Testis (tissue), 2 donors: Measurements from ENCODE around the gene ARHGEF3.

Experiments
- POLR2A ChIP-seq: fragments of 450-650 bp; IDR thresholded peaks from one replicate; pipeline ENCODE4 v1.6.1; 2017; ENCODE audit warnings: antibody characterized with exemption, mild to moderate bottlenecking, moderate library complexity
- TF ChIP-seq, protein P1 (sequence below), 3 experiments: fragments of 450-650 bp in 2 of 3; fragments of 200-600 bp in 1 of 3; sonication (generic) in 1 of 3; IDR thresholded peaks; one replicate each; pipeline ENCODE4 v1.5.1; 2016 to 2019; ENCODE audit warnings: antibody characterized with exemption in 3 of 3, mild to moderate bottlenecking in 2 of 3, moderate library complexity in 1 of 3

- TF ChIP-seq, protein P1, sequence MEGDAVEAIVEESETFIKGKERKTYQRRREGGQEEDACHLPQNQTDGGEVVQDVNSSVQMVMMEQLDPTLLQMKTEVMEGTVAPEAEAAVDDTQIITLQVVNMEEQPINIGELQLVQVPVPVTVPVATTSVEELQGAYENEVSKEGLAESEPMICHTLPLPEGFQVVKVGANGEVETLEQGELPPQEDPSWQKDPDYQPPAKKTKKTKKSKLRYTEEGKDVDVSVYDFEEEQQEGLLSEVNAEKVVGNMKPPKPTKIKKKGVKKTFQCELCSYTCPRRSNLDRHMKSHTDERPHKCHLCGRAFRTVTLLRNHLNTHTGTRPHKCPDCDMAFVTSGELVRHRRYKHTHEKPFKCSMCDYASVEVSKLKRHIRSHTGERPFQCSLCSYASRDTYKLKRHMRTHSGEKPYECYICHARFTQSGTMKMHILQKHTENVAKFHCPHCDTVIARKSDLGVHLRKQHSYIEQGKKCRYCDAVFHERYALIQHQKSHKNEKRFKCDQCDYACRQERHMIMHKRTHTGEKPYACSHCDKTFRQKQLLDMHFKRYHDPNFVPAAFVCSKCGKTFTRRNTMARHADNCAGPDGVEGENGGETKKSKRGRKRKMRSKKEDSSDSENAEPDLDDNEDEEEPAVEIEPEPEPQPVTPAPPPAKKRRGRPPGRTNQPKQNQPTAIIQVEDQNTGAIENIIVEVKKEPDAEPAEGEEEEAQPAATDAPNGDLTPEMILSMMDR (IDR thresholded peaks at IDR 0.05): no peak
- no peak for TF ChIP-seq POLR2A
These were observed 27.8 kb upstream of the ARHGEF3 start for GRCh38 chr3:56829533-56829932.
